Chondrocyte (in vitro differentiated cells): Measurements from ENCODE around the gene TESMIN. TPM values are rescaled to one million over a fixed set of nuclear protein-coding genes. Genes with fewer than 3 reads are reported as not detected.

Source experiments
- DNase-seq: peaks from one replicate; pipeline ENCODE4 v3.0.0; 2021; ENCODE audit warnings: mixed read lengths, low spot score
- H3K27ac Mint-ChIP-seq: one replicate; pipeline ENCODE4 v1.8.0; 2021; ENCODE audit warnings: mild to moderate bottlenecking, moderate library complexity, mixed read lengths; ENCODE audit not compliant: unreplicated experiment
- H3K27me3 Mint-ChIP-seq: 2 replicates; pipeline ENCODE4 v1.8.0; 2021; ENCODE audit warnings: low read depth, mixed read lengths
- H3K36me3 Mint-ChIP-seq: 2 replicates; pipeline ENCODE4 v1.8.0; 2021; ENCODE audit warnings: low read depth, mixed read lengths
- H3K4me1 Mint-ChIP-seq: 2 replicates; pipeline ENCODE4 v1.8.0; 2021; ENCODE audit warnings: low read depth, mild to moderate bottlenecking, mixed read lengths
- H3K4me3 Mint-ChIP-seq: one replicate; pipeline ENCODE4 v1.8.0; 2021; ENCODE audit warnings: mild to moderate bottlenecking, moderate library complexity, mixed read lengths; ENCODE audit not compliant: unreplicated experiment
- H3K9me3 Mint-ChIP-seq: 2 replicates; pipeline ENCODE4 v1.8.0; 2021; ENCODE audit warnings: low read depth, mixed read lengths
- total RNA-seq: library from RNA; stranded (reverse); gene quantifications from 3 replicates; pipeline ENCODE4 v1.2.1, GENCODE V29; 2021
- TF ChIP-seq, protein P1 (sequence below): fragments of 200-600 bp; sonication (generic); IDR thresholded peaks from 2 replicates; pipeline ENCODE4 v1.5.0; 2021; ENCODE audit warnings: antibody characterized with exemption, mild to moderate bottlenecking, moderate library complexity

Gene TESMIN
- total RNA-seq, 1 donor from 2014 or later = 0.37 TPM

- H3K4me3 Mint-ChIP-seq = no peak overlapping the region
- H3K27me3 Mint-ChIP-seq = peaks cover 67% of the 10 kb centered on the region
- no peaks in the 10 kb centered on the region for H3K4me1 Mint-ChIP-seq
- H3K9me3 Mint-ChIP-seq = no peaks in the 10 kb centered on the region
- no peak for DNase-seq
- TF ChIP-seq, protein P1, sequence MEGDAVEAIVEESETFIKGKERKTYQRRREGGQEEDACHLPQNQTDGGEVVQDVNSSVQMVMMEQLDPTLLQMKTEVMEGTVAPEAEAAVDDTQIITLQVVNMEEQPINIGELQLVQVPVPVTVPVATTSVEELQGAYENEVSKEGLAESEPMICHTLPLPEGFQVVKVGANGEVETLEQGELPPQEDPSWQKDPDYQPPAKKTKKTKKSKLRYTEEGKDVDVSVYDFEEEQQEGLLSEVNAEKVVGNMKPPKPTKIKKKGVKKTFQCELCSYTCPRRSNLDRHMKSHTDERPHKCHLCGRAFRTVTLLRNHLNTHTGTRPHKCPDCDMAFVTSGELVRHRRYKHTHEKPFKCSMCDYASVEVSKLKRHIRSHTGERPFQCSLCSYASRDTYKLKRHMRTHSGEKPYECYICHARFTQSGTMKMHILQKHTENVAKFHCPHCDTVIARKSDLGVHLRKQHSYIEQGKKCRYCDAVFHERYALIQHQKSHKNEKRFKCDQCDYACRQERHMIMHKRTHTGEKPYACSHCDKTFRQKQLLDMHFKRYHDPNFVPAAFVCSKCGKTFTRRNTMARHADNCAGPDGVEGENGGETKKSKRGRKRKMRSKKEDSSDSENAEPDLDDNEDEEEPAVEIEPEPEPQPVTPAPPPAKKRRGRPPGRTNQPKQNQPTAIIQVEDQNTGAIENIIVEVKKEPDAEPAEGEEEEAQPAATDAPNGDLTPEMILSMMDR = peak; percentile 23
- H3K27ac Mint-ChIP-seq = no peak overlapping the region
- peaks cover 1% of the 10 kb centered on the region for H3K36me3 Mint-ChIP-seq
Observed at GRCh38 chr11:68727783-68728182, 23.5 kb downstream of the TESMIN start.

DNA sequence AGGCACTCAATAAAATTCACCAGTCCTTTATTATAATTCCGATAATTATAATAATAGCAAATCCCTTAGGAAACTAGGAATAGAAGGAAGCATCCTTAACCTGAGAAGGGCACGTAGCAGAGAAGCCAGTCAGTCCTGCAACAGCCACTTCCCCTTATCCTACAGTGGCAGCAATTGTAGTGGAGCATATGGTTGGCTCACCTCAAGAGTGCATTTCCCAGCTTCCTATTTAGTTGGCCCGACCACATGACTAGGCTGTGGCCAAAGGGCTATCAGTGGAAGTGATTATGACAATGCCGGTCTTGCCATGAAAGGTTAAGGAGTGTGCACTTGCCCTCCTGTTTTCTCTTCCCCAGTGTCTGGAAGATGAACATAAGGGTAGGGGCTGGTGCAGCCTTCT is 27.0 kb downstream of the TESMIN start:
- Mint-ChIP-seq H3K27ac (no peak overlapping the region), H3K27me3 (peaks cover 64% of the 10 kb centered on the region), H3K36me3 (peaks cover 15% of the 10 kb centered on the region), H3K9me3 (peaks cover 12% of the 10 kb centered on the region), H3K4me3 (no peak overlapping the region), H3K4me1 (peaks cover 8% of the 10 kb centered on the region)
- no peak for DNase-seq
- TF ChIP-seq, protein P1 = no peak

GRCh38 chr11:68722143-68722542 is 29.2 kb downstream of the TESMIN start:
- no peak for DNase-seq
- Mint-ChIP-seq H3K27me3 (peaks cover 58% of the 10 kb centered on the region), H3K4me1 (peaks cover 8% of the 10 kb centered on the region), H3K36me3 (peaks cover 18% of the 10 kb centered on the region), H3K9me3 (peaks cover 15% of the 10 kb centered on the region), H3K27ac (no peak overlapping the region), H3K4me3 (no peak overlapping the region)
- TF ChIP-seq, protein P1 = no peak

GRCh38 chr11:68721075-68721474 is 30.2 kb downstream of the TESMIN start:
- Mint-ChIP-seq H3K36me3 (peaks cover 18% of the 10 kb centered on the region), H3K4me3 (no peak overlapping the region), H3K9me3 (peaks cover 15% of the 10 kb centered on the region), H3K27me3 (peaks cover 62% of the 10 kb centered on the region), H3K27ac (no peak overlapping the region), H3K4me1 (peaks cover 8% of the 10 kb centered on the region)
- no peak for DNase-seq
- TF ChIP-seq, protein P1 = no peak

GRCh38 chr11:68715456-68716122 is 35.7 kb downstream of the TESMIN start:
- H3K4me3 Mint-ChIP-seq = no peak overlapping the region
- no peaks in the 10 kb centered on the region for H3K4me1 Mint-ChIP-seq
- TF ChIP-seq, protein P1 = no peak
- H3K36me3 Mint-ChIP-seq = peaks cover 13% of the 10 kb centered on the region
- H3K27ac Mint-ChIP-seq = no peak overlapping the region
- H3K27me3 Mint-ChIP-seq = peaks cover 67% of the 10 kb centered on the region
- peaks cover 15% of the 10 kb centered on the region for H3K9me3 Mint-ChIP-seq
- DNase-seq = no peak
